MCF 10A (cell line): ENCODE measurements around the gene TBC1D9. TPM values are rescaled to one million over a fixed set of nuclear protein-coding genes. Genes with fewer than 3 reads are reported as not detected.

ENCODE experiments used
- BruUV-seq: library from RNA; stranded (reverse); fragments of 400-500 nt; replicated peaks from 2 replicates; lab custom pipeline; 2021; lab: Mats Ljungman, UMichigan
- CTCF ChIA-PET: fragments of 300-600 bp; sonication (Branson Sonifier 250); formaldehyde crosslinking; extraction: SDS; loops from one replicate; lab custom pipeline; 2021; ENCODE audit warnings: antibody characterized with exemption, inconsistent platforms; lab: Yijun Ruan, JAX
- POLR2A ChIA-PET: fragments of 300-600, 350-650 bp; sonication (Branson Sonifier 250); formaldehyde crosslinking; extraction: SDS; loops from one replicate; lab custom pipeline; 2020; ENCODE audit warnings: antibody characterized with exemption, inconsistent platforms; lab: Yijun Ruan, JAX
- DNase-seq: peaks from one replicate; pipeline ENCODE4 v3.0.0-alpha.2; 2018; ENCODE audit not compliant: unreplicated experiment
- H3K27ac Mint-ChIP-seq: one replicate; pipeline ENCODE4 v1.8.0; 2022; ENCODE audit warnings: mild to moderate bottlenecking, low read depth, mixed read lengths; ENCODE audit not compliant: unreplicated experiment
- H3K27me3 Mint-ChIP-seq: one replicate; pipeline ENCODE4 v1.8.0; 2022; ENCODE audit warnings: mixed read lengths; ENCODE audit not compliant: insufficient read depth, unreplicated experiment
- H3K36me3 Mint-ChIP-seq: one replicate; pipeline ENCODE4 v1.8.0; 2022; ENCODE audit warnings: mild to moderate bottlenecking, moderate library complexity, mixed read lengths; ENCODE audit not compliant: insufficient read depth, unreplicated experiment
- H3K4me1 Mint-ChIP-seq: one replicate; pipeline ENCODE4 v1.8.0; 2022; ENCODE audit warnings: mixed read lengths; ENCODE audit not compliant: insufficient read depth, unreplicated experiment
- H3K4me3 Mint-ChIP-seq: one replicate; pipeline ENCODE4 v1.8.0; 2022; ENCODE audit warnings: mild to moderate bottlenecking, moderate library complexity, mixed read lengths; ENCODE audit not compliant: unreplicated experiment
- H3K9me3 Mint-ChIP-seq: one replicate; pipeline ENCODE4 v1.8.0; 2022; ENCODE audit warnings: mixed read lengths; ENCODE audit not compliant: unreplicated experiment
- intact Hi-C: fragments of 100-400 bp; cut with micrococcal nuclease; formaldehyde crosslinking; loops from 2 replicates; pipeline ENCODE4 v1.14.1; 2022
- total RNA-seq: library from RNA; stranded (reverse); gene quantifications from 2 replicates; pipeline ENCODE4 v1.2.3, GENCODE V29; 2022
- TF ChIP-seq, protein P1 (sequence below): fragments of 200-600 bp; IDR thresholded peaks from one replicate; pipeline ENCODE4 v1.8.0; 2022; ENCODE audit warnings: antibody characterized with exemption, mild to moderate bottlenecking; ENCODE audit not compliant: unreplicated experiment

The TBC1D9 gene
- total RNA-seq, 1 experiment from 2014 or later, result 17.4 TPM

DNA sequence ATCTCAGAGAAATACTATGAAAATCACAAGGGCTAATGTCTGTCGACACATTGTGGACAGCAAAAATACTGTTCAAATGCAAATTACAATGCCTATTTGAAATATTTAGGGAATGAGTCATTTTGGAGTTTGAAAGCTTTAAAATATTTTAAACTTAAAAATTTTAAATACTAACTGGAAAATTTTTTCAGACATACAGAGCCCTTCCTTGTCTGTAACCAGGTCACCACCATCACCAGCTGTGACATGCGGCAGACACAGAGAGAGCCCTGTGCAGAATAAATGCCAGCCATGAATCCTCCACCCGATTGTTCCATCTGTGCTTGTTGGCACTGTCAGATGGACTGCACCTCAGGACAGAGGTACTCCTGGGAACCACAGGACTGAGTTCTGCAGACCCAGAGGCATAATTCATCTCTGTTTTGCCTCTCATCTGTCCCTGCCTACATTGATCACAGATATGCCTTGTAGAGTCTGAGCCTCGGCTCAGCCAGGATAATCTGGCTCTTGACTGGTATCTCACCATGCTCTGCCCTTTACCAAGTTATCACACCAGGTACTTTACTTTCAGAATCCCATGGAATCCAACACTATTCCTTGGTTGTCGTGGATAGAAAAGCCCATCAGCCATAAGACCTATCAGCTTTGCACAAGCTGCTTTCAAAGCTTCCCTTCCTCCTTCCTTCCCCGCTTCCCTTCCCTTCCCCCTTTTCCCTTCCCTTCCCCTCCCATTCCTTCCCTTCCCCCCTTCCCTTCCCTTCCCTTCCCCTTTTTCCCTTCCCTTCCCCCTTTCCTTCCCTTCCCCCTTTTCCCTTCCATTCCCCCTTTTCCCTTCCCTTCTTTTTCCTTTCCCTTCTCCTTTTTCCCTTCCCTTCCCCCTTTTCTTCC lies 67.2 kb downstream of the TBC1D9 start:
- H3K4me3 Mint-ChIP-seq, result no peak overlapping the region
- CTCF ChIA-PET, result interaction anchor here (0.7 kb wide), 1 partner anchor 768 kb away, joined by 3 read pairs; no protein-coding TSS in a partner anchor
- peaks cover 6% of the 10 kb centered on the region for H3K36me3 Mint-ChIP-seq

GRCh38 chr4:140686796-140687195 lies 69.4 kb downstream of the TBC1D9 start:
- TF ChIP-seq, protein P1, sequence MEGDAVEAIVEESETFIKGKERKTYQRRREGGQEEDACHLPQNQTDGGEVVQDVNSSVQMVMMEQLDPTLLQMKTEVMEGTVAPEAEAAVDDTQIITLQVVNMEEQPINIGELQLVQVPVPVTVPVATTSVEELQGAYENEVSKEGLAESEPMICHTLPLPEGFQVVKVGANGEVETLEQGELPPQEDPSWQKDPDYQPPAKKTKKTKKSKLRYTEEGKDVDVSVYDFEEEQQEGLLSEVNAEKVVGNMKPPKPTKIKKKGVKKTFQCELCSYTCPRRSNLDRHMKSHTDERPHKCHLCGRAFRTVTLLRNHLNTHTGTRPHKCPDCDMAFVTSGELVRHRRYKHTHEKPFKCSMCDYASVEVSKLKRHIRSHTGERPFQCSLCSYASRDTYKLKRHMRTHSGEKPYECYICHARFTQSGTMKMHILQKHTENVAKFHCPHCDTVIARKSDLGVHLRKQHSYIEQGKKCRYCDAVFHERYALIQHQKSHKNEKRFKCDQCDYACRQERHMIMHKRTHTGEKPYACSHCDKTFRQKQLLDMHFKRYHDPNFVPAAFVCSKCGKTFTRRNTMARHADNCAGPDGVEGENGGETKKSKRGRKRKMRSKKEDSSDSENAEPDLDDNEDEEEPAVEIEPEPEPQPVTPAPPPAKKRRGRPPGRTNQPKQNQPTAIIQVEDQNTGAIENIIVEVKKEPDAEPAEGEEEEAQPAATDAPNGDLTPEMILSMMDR, result no peak
- no peak for DNase-seq
- no peaks in the 10 kb centered on the region for H3K27me3 Mint-ChIP-seq
- no peak overlapping the region for H3K4me3 Mint-ChIP-seq
- CTCF ChIA-PET, result interaction anchor here (0.8 to 1.0 kb wide), 2 partner anchors 16 to 77 kb away, joined by 3 read pairs; no protein-coding TSS in a partner anchor
- POLR2A ChIA-PET, result interaction anchor here (0.7 kb wide), 1 partner anchor 23 kb away, joined by 3 read pairs; no protein-coding TSS in a partner anchor
- H3K27ac Mint-ChIP-seq, result no peak overlapping the region
- peaks cover 20% of the 10 kb centered on the region for H3K4me1 Mint-ChIP-seq
- intact Hi-C loops, result no loop called here
- no TSS peak for BruUV-seq
- peaks cover 6% of the 10 kb centered on the region for H3K36me3 Mint-ChIP-seq
- H3K9me3 Mint-ChIP-seq, result no peaks in the 10 kb centered on the region

More for the DNA sequence above, 67.2 kb downstream of the TBC1D9 start:
- Mint-ChIP-seq H3K9me3 (no peaks in the 10 kb centered on the region), H3K4me1 (peaks cover 20% of the 10 kb centered on the region), H3K27ac (no peak overlapping the region), H3K27me3 (no peaks in the 10 kb centered on the region)
- TF ChIP-seq, protein P1, result no peak
- no TSS peak for BruUV-seq
- intact Hi-C loops, result no loop called here
- DNase-seq, result no peak
- POLR2A ChIA-PET, result interaction anchor here (0.8 to 1.0 kb wide), 3 partner anchors 29 to 101 kb away, joined by 3 to 6 read pairs (median 3); no protein-coding TSS in a partner anchor

- intact Hi-C loops, result no loop called here
- no TSS peak for BruUV-seq
- DNase-seq, result no peak
- TF ChIP-seq, protein P1, result no peak
- ChIA-PET CTCF (no interaction called here), POLR2A (interaction anchor here (0.7 kb wide), 1 partner anchor 1189 kb away, joined by 3 read pairs; no protein-coding TSS in a partner anchor)
- Mint-ChIP-seq H3K4me3 (no peak overlapping the region), H3K27me3 (no peaks in the 10 kb centered on the region), H3K9me3 (no peaks in the 10 kb centered on the region), H3K4me1 (peaks cover 5% of the 10 kb centered on the region), H3K36me3 (peaks cover 11% of the 10 kb centered on the region), H3K27ac (no peak overlapping the region)
These were observed 71.9 kb downstream of the TBC1D9 start for GRCh38 chr4:140684314-140684713.

DNA sequence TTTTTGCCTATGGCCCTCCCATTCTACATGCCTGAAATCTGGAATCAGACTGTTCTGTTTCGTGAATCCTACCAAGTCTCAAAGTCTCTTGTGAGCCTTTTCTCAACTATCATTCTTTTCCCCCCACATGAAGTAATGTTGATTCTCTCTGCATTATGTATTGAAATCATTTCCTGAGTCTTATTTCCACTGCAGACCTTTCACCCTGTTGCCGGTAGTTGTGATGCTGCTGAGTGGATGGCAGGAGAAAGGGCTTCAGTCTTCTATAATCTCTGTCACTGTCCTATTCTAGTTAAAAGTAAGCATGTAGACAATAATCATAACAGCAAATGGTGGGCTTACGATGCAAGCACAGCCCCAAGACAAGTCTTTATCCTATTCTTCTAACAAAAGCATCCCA lies 75.0 kb downstream of the TBC1D9 start:
- H3K27me3 Mint-ChIP-seq, result no peaks in the 10 kb centered on the region
- intact Hi-C loops, result no loop called here
- CTCF ChIA-PET, result no interaction called here
- no peak overlapping the region for H3K4me3 Mint-ChIP-seq
- no TSS peak for BruUV-seq
- H3K9me3 Mint-ChIP-seq, result no peaks in the 10 kb centered on the region
- no peak for DNase-seq
- TF ChIP-seq, protein P1, result no peak
- no peak overlapping the region for H3K27ac Mint-ChIP-seq
- POLR2A ChIA-PET, result no interaction called here
- peaks cover 1% of the 10 kb centered on the region for H3K4me1 Mint-ChIP-seq
- peaks cover 33% of the 10 kb centered on the region for H3K36me3 Mint-ChIP-seq
